Endothelial cell of umbilical vein (primary cell): ENCODE measurements around the gene KSR1. TPM values are rescaled to one million over a fixed set of nuclear protein-coding genes. Genes with fewer than 3 reads are reported as not detected.

Experiments
- BruUV-seq: library from RNA; stranded (reverse); fragments of 400-500 nt; replicated peaks from 2 replicates; lab custom pipeline; 2021; lab: Mats Ljungman, UMichigan
- CTCF ChIA-PET: fragments of 300-600, 350-600 bp; sonication (Branson Sonifier 250); formaldehyde crosslinking; loops from one replicate; lab custom pipeline; 2021; ENCODE audit warnings: antibody characterized with exemption, inconsistent platforms; lab: Charles Lee
- POLR2A ChIA-PET: fragments of 300-600, 350-600 bp; sonication (Branson Sonifier 250); formaldehyde crosslinking; loops from one replicate; lab custom pipeline; 2021; ENCODE audit warnings: antibody characterized with exemption, inconsistent platforms; lab: Charles Lee
- DNase-seq: peaks from one replicate; pipeline ENCODE4 v3.0.0-alpha.2; 2011; ENCODE audit warnings: low read depth, low spot score
- FAIRE-seq: peaks from 2 replicates; lab custom pipeline; 2011; peaks lifted over from hg19 to GRCh38; lab: Jason Lieb, UNC
- H2AFZ ChIP-seq: 2 replicates; pipeline ENCODE4 v1.6.0; 2012; ENCODE audit warnings: low read depth, low read length, control low read depth, inconsistent platforms
- H3K27ac ChIP-seq: 2 replicates; pipeline ENCODE4 v1.5.1; 2011; ENCODE audit warnings: low read depth, mild to moderate bottlenecking, control low read depth, low read length, moderate library complexity; ENCODE audit not compliant: insufficient read depth
- H3K27me3 ChIP-seq, 2 experiments: 2 replicates each; pipeline versions ENCODE4 v1.6.0 to v1.6.1; 2011; ENCODE audit warnings: low read length in 2 of 2, mixed read lengths in 1 of 2; ENCODE audit not compliant: control insufficient read depth in 2 of 2, insufficient read depth in 2 of 2
- H3K36me3 ChIP-seq, 2 experiments: 2 replicates in 1 of 2; 3 replicates in 1 of 2; pipeline ENCODE4 v1.5.1; 2011; ENCODE audit warnings: low read length in 2 of 2, mild to moderate bottlenecking in 1 of 2, moderate library complexity in 1 of 2; ENCODE audit not compliant: control insufficient read depth in 2 of 2, insufficient read depth in 2 of 2; ENCODE audit errors: extremely low read depth in 1 of 2
- H3K4me1 ChIP-seq: 3 replicates; pipeline ENCODE4 v1.5.1; 2011; ENCODE audit warnings: mild to moderate bottlenecking, low read length; ENCODE audit not compliant: control insufficient read depth, insufficient read depth; ENCODE audit errors: extremely low read depth
- H3K4me2 ChIP-seq: 2 replicates; pipeline ENCODE4 v1.6.1; 2011; ENCODE audit warnings: low read length, control low read depth, mixed read lengths; ENCODE audit not compliant: insufficient read depth
- H3K4me3 ChIP-seq, 3 experiments: fragments of 200-600 bp in 1 of 3; sonication (generic), shearing (Covaris generic) in 1 of 3; replicated peaks in 1 of 3; 2 replicates each; pipeline ENCODE4 v1.5.1; 2011 to 2016; ENCODE audit warnings: control low read depth in 3 of 3, low read length in 3 of 3, mild to moderate bottlenecking in 2 of 3, inconsistent platforms in 1 of 3, low read depth in 1 of 3, moderate library complexity in 1 of 3; ENCODE audit not compliant: insufficient read depth in 1 of 3
- H3K79me2 ChIP-seq: 2 replicates; pipeline ENCODE4 v1.6.0; 2012; ENCODE audit warnings: low read length, inconsistent platforms; ENCODE audit not compliant: control insufficient read depth, insufficient read depth
- H3K9ac ChIP-seq: replicated peaks from 2 replicates; pipeline ENCODE3; 2011; ENCODE audit warnings: low read length, control low read depth; ENCODE audit not compliant: insufficient read depth; ENCODE audit errors: extremely low read depth
- H3K9me1 ChIP-seq: replicated peaks from 3 replicates; pipeline ENCODE4 v1.6.0; 2011; ENCODE audit warnings: mild to moderate bottlenecking, low read length; ENCODE audit not compliant: control insufficient read depth, insufficient read depth; ENCODE audit errors: extremely low read depth
- H3K9me3 ChIP-seq: replicated peaks from 2 replicates; pipeline ENCODE4 v1.5.1; 2012; ENCODE audit warnings: low read length, inconsistent platforms; ENCODE audit not compliant: control insufficient read depth, insufficient read depth
- H4K20me1 ChIP-seq: replicated peaks from 2 replicates; pipeline ENCODE3; 2011; ENCODE audit warnings: mild to moderate bottlenecking, low read length; ENCODE audit not compliant: control insufficient read depth, insufficient read depth; ENCODE audit errors: extremely low read depth
- EZH2 ChIP-seq: IDR thresholded peaks from 2 replicates; pipeline ENCODE4 v1.6.1; 2012; ENCODE audit warnings: borderline replicate concordance, low read depth, mild to moderate bottlenecking, moderate library complexity, low read length, inconsistent platforms; ENCODE audit not compliant: severe bottlenecking
- FOS ChIP-seq: IDR thresholded peaks from 2 replicates; pipeline ENCODE4 v1.6.1; 2011; ENCODE audit warnings: mild to moderate bottlenecking, low read length, moderate library complexity, borderline replicate concordance; ENCODE audit not compliant: insufficient read depth
- GATA2 ChIP-seq: IDR thresholded peaks from 2 replicates; pipeline ENCODE4 v1.7.0; 2011; ENCODE audit warnings: low read depth, mild to moderate bottlenecking, moderate library complexity, mixed read lengths, low read length; ENCODE audit not compliant: insufficient read length, insufficient read depth
- JUN ChIP-seq: IDR thresholded peaks from 2 replicates; pipeline ENCODE4 v1.6.1; 2011; ENCODE audit warnings: borderline replicate concordance, low read depth; ENCODE audit not compliant: insufficient read length, insufficient read depth
- MYC ChIP-seq: IDR thresholded peaks from one replicate; pipeline ENCODE4 v1.6.1; 2011; ENCODE audit warnings: mild to moderate bottlenecking, low read depth, low read length
- POLR2AphosphoS5 ChIP-seq: IDR thresholded peaks from 2 replicates; pipeline ENCODE4 v1.6.1; 2012; ENCODE audit warnings: low read depth, mild to moderate bottlenecking, control low read depth, low read length, moderate library complexity; ENCODE audit not compliant: insufficient read depth
- dilution Hi-C: fragments of 300-500 bp; cut with MboI; formaldehyde crosslinking; loops from one replicate; pipeline ENCODE4 v1.15.0; 2019; ENCODE audit warnings: low sequenced_read_pairs; ENCODE audit not compliant: extremely low pct_ligation_motif_present
- intact Hi-C: fragments of 100-400 bp; cut with micrococcal nuclease; formaldehyde crosslinking; loops from one replicate; pipeline ENCODE4 v1.10.0; 2022
- polyA plus RNA-seq, 4 experiments: library from polyadenylated mRNA; depleted of rRNA in 3 of 4; stranded (reverse) in 3 of 4; unstranded in 1 of 4; fragments of >200 nt; gene quantifications; 2 replicates each; pipeline versions ENCODE4 v1.2.1 to v1.2.3, GENCODE V29; 2011 to 2012; ENCODE audit warnings: missing spikeins in 1 of 4
- total RNA-seq: library from RNA; stranded (reverse); gene quantifications from 2 replicates; pipeline ENCODE4 v1.2.3, GENCODE V29; 2021
- TF ChIP-seq, protein P1 (sequence below): IDR thresholded peaks from 2 replicates; pipeline ENCODE4 v1.6.1; 2011; ENCODE audit not compliant: insufficient read depth, insufficient read length
- TF ChIP-seq, protein P2 (sequence below), 2 donors: IDR thresholded peaks; 1 replicate in 1 of 2; 2 replicates in 1 of 2; pipeline ENCODE4 v1.5.1; 2011; ENCODE audit warnings: low read length in 2 of 2, mild to moderate bottlenecking in 2 of 2, moderate library complexity in 2 of 2, control low read depth in 1 of 2, inconsistent platforms in 1 of 2, low read depth in 1 of 2; ENCODE audit not compliant: insufficient read depth in 1 of 2; ENCODE audit errors: extremely low read depth in 1 of 2

KSR1 gene
- total and polyA plus RNA-seq, 2 donors (not counting 3 experiments of a cell fraction or from before 2014, with no cell fraction given), result 35.4 to 80.2 TPM

DNA sequence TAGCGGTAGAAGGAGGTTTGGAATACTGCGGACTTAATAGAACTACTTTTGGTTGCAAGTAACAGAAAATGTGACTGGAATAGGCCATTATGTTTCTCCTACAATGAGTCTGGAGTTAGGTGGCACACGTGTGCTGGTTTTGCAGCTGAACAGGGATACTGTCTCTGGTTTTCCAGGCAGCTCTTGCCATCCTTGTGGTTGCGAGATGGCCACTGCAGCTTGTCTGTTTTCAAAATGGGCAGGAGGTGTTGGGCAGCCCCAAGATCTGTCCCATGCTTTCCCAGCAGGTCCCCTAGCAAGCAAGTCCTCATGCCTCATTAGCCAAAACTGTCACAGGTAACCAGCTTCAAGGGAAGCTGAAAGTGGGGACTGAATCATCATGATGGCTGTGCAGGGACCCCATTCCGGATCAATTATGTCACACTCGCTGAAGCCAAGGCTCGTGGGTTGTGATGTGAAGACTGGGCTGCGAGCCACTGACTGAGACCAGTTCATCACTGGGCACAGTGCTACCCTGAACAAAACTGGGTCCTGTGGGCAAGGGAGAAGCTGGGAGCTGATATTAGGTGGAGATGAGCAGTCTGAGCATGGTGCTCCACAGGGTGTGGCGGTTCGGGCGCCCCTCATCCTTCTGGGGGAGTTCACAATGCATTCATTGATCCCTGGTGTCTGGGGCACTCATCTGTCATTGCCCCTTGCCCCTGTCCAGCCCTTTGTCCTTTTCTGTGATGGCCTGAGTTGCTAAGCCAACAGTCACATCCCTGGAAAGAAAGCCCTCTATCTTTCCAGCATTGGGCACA, 82.1 kb downstream of the KSR1 start:
- intact Hi-C loops (loop anchor here (5.0 kb wide), 1 partner anchor 66 kb away; no protein-coding TSS in a partner anchor), dilution Hi-C loops (no loop called here)
- Histone ChIP-seq H3K27me3 (no peaks in the 10 kb centered on the region), H3K27ac (no peak overlapping the region), H3K9me1 (no peaks in the 10 kb centered on the region), H4K20me1 (no peaks in the 10 kb centered on the region), H3K4me2 (no peak overlapping the region), H3K4me3 (no peak overlapping the region), H3K9ac (no peak overlapping the region), H3K79me2 (peaks cover 11% of the 10 kb centered on the region), H3K36me3 (no peaks in the 10 kb centered on the region), H2AFZ (no peak overlapping the region), H3K9me3 (no peaks in the 10 kb centered on the region), H3K4me1 (peaks cover 25% of the 10 kb centered on the region)
- no TSS peak for BruUV-seq
- CTCF ChIA-PET, result interaction anchor here (1.3 kb wide), 1 partner anchor 11 kb away, joined by 3 read pairs; no protein-coding TSS in a partner anchor
- DNase-seq, result no peak
- FAIRE-seq, result no peak
- POLR2A ChIA-PET, result interaction anchor here (0.7 kb wide), 1 partner anchor 297 kb away, joined by 3 read pairs; no protein-coding TSS in a partner anchor
- TF ChIP-seq JUN (no peak), FOS (no peak), EZH2 (no peak)
- TF ChIP-seq, protein P1, sequence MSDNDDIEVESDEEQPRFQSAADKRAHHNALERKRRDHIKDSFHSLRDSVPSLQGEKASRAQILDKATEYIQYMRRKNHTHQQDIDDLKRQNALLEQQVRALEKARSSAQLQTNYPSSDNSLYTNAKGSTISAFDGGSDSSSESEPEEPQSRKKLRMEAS, result no peak

DNA sequence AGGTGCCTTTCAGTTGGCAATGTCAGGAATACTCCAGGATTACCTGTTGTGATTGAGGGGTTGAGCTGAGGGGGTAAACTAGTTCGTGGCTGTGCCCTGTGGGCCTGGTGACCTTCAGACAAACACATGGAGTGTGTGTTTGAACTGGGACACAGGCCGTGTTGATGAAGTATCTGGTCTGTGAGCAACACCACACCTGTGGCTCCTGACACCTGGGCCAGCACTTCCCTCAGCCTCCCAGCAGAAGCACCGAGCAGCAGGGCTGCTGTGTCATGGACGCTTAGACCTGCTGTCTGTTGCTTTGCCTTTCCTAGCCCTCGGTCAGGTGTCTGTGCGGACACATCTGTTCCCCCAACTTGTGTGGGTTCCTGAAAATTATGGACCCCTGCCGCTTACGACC, 82.9 kb downstream of the KSR1 start:
- H3K9me1 ChIP-seq, result no peaks in the 10 kb centered on the region
- ChIA-PET POLR2A (interaction anchor here (0.7 kb wide), 1 partner anchor 298 kb away, joined by 3 read pairs; no protein-coding TSS in a partner anchor), CTCF (interaction anchor here (1.3 kb wide), 1 partner anchor 11 kb away, joined by 3 read pairs; no protein-coding TSS in a partner anchor)
- DNase-seq (no peak), FAIRE-seq (no peak)
- intact Hi-C loops, result loop anchor here (5.0 kb wide), 1 partner anchor 67 kb away; no protein-coding TSS in a partner anchor
- no peaks in the 10 kb centered on the region for H3K36me3 ChIP-seq
- H3K4me2 ChIP-seq, result no peak overlapping the region
- TF ChIP-seq EZH2, result no peak
- TF ChIP-seq POLR2AphosphoS5, result no peak
- TF ChIP-seq, protein P1, result no peak
- TF ChIP-seq MYC, result no peak
- TF ChIP-seq, protein P2, sequence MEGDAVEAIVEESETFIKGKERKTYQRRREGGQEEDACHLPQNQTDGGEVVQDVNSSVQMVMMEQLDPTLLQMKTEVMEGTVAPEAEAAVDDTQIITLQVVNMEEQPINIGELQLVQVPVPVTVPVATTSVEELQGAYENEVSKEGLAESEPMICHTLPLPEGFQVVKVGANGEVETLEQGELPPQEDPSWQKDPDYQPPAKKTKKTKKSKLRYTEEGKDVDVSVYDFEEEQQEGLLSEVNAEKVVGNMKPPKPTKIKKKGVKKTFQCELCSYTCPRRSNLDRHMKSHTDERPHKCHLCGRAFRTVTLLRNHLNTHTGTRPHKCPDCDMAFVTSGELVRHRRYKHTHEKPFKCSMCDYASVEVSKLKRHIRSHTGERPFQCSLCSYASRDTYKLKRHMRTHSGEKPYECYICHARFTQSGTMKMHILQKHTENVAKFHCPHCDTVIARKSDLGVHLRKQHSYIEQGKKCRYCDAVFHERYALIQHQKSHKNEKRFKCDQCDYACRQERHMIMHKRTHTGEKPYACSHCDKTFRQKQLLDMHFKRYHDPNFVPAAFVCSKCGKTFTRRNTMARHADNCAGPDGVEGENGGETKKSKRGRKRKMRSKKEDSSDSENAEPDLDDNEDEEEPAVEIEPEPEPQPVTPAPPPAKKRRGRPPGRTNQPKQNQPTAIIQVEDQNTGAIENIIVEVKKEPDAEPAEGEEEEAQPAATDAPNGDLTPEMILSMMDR (IDR thresholded peaks at IDR 0.05; ENCODE audit: extremely low read depth in 1 of 2, insufficient read depth in 1 of 2, low read depth in 1 of 2, low read length in 2 of 2), result no peak
- TF ChIP-seq GATA2, result no peak
- H2AFZ ChIP-seq, result no peak overlapping the region
- no peak overlapping the region for H3K9ac ChIP-seq
- no peak overlapping the region for H3K27ac ChIP-seq
- H3K79me2 ChIP-seq, result peaks cover 11% of the 10 kb centered on the region
- no peaks in the 10 kb centered on the region for H4K20me1 ChIP-seq
- H3K4me1 ChIP-seq, result peaks cover 18% of the 10 kb centered on the region
- BruUV-seq, result no TSS peak
- H3K27me3 ChIP-seq, result no peaks in the 10 kb centered on the region
- no peak overlapping the region for H3K4me3 ChIP-seq
- no peaks in the 10 kb centered on the region for H3K9me3 ChIP-seq
- dilution Hi-C loops, result no loop called here
